ENCODE results near the gene SLC25A44.
"Not testable (repeated sequence)": the region's sequence is repeated elsewhere in the genome, so short reads cannot be mapped to it uniquely, and the experiment has no call there.

The SLC25A44 gene

DNA sequence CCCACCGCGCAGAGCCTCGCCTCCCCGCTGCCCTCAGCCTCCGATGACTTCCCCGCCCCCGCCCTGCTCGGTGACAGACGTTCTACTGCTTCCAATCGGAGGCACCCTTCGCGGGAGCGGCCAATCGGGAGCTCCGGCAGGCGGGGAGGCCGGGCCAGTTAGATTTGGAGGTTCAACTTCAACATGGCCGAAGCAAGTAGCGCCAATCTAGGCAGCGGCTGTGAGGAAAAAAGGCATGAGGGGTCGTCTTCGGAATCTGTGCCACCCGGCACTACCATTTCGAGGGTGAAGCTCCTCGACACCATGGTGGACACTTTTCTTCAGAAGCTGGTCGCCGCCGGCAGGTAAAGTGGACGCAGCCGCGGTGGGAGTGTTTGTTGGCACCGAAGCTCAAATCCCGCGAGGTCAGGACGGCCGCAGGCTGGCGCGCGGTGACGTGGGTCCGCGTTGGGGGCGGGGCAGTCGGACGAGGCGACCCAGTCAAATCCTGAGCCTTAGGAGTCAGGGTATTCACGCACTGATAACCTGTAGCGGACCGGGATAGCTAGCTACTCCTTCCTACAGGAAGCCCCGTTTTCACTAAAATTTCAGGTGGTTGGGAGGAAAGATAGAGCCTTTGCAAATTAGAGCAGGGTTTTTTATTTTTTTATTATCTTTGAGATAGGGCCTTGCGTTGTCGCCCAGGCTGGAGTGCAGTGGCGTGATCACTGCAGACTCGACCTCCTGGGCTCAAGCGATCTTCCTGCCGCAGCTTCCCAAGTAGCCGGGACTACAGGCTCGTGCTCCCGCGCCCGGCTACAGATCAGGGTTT lies 19.1 kb downstream of the SLC25A44 start, which contains the start of gene PMF1:
Gene PMF1, plus strand, starts transcription at position 175 of the 811 bp plus-strand sequence. Its CDS starts 9 bp downstream, at position 184.
- DNase-seq = peak; percentile 93 to 96
- H3K4me3 Mint-ChIP-seq = peak within 1 kb of the TSS; percentile 93 to 97
- peaks cover 57% of the 10 kb centered on the region for H3K4me1 Mint-ChIP-seq
- no peaks in the 10 kb centered on the region for H3K9me3 Mint-ChIP-seq
- ATAC-seq = peak; percentile 93
- H3K27me3 Mint-ChIP-seq = no peaks in the 10 kb centered on the region
- peak within 1 kb of the TSS; percentile 98 to 99 for H3K27ac Mint-ChIP-seq

DNA sequence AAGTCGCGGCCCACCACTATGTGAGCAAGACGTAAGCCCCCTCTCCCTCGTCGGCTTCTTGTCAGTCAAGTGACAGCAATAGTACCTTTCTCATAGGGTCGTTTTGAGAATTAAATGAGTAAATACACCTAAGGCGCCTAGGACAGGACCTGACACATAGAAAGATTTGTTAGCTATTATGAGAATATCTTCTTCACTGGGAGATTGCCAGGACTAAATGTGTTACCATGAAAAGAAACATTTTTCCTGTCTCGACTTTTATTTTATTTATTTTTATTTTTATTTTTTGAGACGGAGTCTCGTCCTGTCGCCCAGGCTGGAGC lies 19.7 kb downstream of the SLC25A44 start:
- peaks cover 60% of the 10 kb centered on the region for H3K4me1 Mint-ChIP-seq
- DNase-seq (no peak), ATAC-seq (peak; percentile 2)
- H3K4me3 Mint-ChIP-seq = peak overlapping the region; percentile 93 to 97
- no peaks in the 10 kb centered on the region for H3K9me3 Mint-ChIP-seq
- peak overlapping the region; percentile 94 to 99 for H3K27ac Mint-ChIP-seq
- H3K27me3 Mint-ChIP-seq = no peaks in the 10 kb centered on the region

DNA sequence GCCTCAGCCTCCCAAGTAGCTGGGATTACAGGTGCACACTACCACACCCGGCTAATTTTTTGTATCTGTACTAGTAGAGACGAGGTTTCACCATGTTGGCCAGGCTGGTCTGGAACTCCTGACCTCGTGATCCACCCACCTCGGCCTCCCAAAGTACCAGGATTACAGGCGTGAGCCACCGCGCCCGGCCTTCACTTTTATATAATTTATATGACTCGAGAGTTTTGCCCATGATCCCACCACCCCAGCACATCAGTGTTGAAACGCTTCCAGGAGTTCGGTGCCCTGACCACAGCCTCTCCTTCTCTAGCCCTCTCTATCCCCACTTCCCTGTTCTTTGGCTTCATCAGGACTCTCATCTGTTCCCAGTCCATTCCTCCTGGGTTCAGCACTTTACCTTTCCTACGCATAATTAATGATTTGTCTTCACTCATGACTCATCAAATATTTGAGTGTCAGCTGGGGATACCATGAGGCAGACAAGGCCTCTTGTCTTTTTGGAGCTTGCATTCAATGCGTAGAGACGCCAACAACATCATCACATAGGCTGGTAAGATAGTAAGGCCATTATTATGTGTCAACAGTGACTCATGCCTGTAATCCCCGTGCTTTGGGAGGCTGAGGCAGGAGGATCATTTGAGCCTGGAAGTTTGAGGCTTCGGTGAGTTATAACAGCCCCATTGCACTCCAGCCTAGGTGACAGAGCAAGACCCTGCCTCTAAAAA lies 20.3 kb downstream of the SLC25A44 start:
- DNase-seq = no peak
- H3K27me3 Mint-ChIP-seq = no peaks in the 10 kb centered on the region
- H3K9me3 Mint-ChIP-seq = no peaks in the 10 kb centered on the region
- peak overlapping the region; percentile 93 to 97 for H3K4me3 Mint-ChIP-seq
- ATAC-seq = no peak
- peaks cover 57% of the 10 kb centered on the region for H3K4me1 Mint-ChIP-seq
- H3K27ac Mint-ChIP-seq = peak overlapping the region; percentile 94 to 98

GRCh38 chr1:156216361-156217086 lies 22.6 kb downstream of the SLC25A44 start:
- H3K27me3 Mint-ChIP-seq, ATAC-seq, DNase-seq, H3K9me3 Mint-ChIP-seq, H3K27ac Mint-ChIP-seq: not testable (repeated sequence)
- H3K4me1 Mint-ChIP-seq = peaks cover 73% of the 10 kb centered on the region
- peak overlapping the region; percentile 7 to 14 for H3K4me3 Mint-ChIP-seq

- DNase-seq (peak; percentile 48 to 71), ATAC-seq (peak; percentile 59)
- H3K27ac Mint-ChIP-seq = peak overlapping the region; percentile 96 to 97
- no peaks in the 10 kb centered on the region for H3K27me3 Mint-ChIP-seq
- H3K4me3 Mint-ChIP-seq = peak overlapping the region; percentile 77 to 83
- H3K9me3 Mint-ChIP-seq = no peaks in the 10 kb centered on the region
- peaks cover 75% of the 10 kb centered on the region for H3K4me1 Mint-ChIP-seq
Observed at GRCh38 chr1:156217871-156218270, 24.0 kb downstream of the SLC25A44 start.

GRCh38 chr1:156220226-156220625 lies 26.3 kb downstream of the SLC25A44 start:
- Mint-ChIP-seq H3K4me1 (peaks cover 79% of the 10 kb centered on the region), H3K4me3 (peak overlapping the region; percentile 16 to 47), H3K27me3 (no peaks in the 10 kb centered on the region), H3K27ac (peak overlapping the region; percentile 70 to 81), H3K9me3 (no peaks in the 10 kb centered on the region)
- ATAC-seq (no peak), DNase-seq (no peak)

DNA sequence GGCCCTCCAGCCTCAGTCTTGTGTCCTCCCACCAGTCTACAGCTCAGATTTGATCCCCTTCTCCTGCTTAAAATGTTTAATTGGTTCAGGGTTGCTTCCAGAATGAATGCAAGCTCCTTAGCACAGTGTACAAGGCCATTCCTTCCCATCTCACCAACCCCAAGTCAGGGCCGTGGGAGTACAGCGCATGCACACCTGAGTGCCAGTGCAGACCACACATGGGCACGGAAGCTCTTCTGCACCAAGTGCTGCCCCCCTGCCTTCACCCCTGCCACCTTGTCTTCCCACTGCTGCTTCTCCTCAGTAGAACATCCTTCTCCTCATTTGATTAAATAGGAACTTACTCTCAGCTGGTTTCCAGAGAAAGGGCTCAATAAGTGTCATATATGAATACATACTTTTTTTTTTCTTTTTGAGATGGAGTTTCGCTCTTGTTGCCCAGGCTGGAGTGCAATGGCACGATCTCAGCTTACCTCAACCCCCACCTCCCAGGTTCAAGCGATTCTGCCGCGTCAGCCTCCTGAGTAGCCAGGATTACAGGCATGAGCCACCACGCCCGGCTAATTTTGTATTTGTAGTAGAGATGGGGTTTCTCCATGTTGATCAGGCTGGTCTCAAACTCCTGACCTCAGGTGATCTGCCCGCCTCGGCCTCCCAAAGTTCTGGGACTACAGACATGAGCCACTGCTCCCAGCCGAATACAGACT lies 28.2 kb downstream of the SLC25A44 start:
- no peak for ATAC-seq

DNA sequence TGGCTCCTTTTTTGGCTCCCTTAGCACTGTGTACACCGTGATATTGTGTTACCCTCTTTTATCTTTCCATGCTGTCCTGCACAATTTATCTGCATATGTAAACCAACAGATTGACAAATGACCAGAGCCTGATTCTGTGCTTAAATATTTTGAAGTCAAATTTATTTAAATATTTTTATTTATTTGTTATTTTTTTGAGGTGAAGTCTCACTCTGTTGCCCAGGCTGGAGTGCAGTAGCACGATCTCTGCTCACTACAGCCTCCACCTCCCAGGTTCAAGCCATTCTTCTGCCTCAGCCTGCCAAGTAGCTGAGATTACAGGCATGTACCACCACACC lies 31.7 kb downstream of the SLC25A44 start:
- no peak for ATAC-seq
- Mint-ChIP-seq H3K9me3 (no peaks in the 10 kb centered on the region), H3K27me3 (no peaks in the 10 kb centered on the region), H3K4me1 (peaks cover 79% of the 10 kb centered on the region), H3K27ac (peak overlapping the region; percentile 4 to 62), H3K4me3 (peak overlapping the region; percentile 16 to 62)
- DNase-seq = no peak

More for the DNA sequence above, 28.2 kb downstream of the SLC25A44 start:
- peaks cover 86% of the 10 kb centered on the region for H3K4me1 Mint-ChIP-seq
- peak overlapping the region; percentile 95 to 98 for H3K27ac Mint-ChIP-seq
- H3K27me3 Mint-ChIP-seq = no peaks in the 10 kb centered on the region
- H3K4me3 Mint-ChIP-seq = peak overlapping the region; percentile 77 to 88
- no peaks in the 10 kb centered on the region for H3K9me3 Mint-ChIP-seq
- no peak for DNase-seq

GRCh38 chr1:156226116-156226538 lies 32.2 kb downstream of the SLC25A44 start:
- Mint-ChIP-seq H3K27me3 (no peaks in the 10 kb centered on the region), H3K4me3 (peak overlapping the region; percentile 61 to 66), H3K9me3 (no peaks in the 10 kb centered on the region), H3K4me1 (peaks cover 75% of the 10 kb centered on the region), H3K27ac (peak overlapping the region; percentile 68 to 91)
- DNase-seq (peak; percentile 41 to 56), ATAC-seq (peak; percentile 27)

GRCh38 chr1:156226782-156227181 lies 32.9 kb downstream of the SLC25A44 start:
- H3K4me3 Mint-ChIP-seq = peak overlapping the region in 1 of 2 donors; percentile 66
- ATAC-seq (no peak), DNase-seq (no peak)
- no peaks in the 10 kb centered on the region for H3K9me3 Mint-ChIP-seq
- peaks cover 69% of the 10 kb centered on the region for H3K4me1 Mint-ChIP-seq
- peak overlapping the region; percentile 54 to 68 for H3K27ac Mint-ChIP-seq
- H3K27me3 Mint-ChIP-seq = no peaks in the 10 kb centered on the region

- no peak for DNase-seq
- no peaks in the 10 kb centered on the region for H3K9me3 Mint-ChIP-seq
- H3K27ac Mint-ChIP-seq = peak overlapping the region in 1 of 2 donors; percentile 79
- H3K4me1 Mint-ChIP-seq = peaks cover 51% of the 10 kb centered on the region
- ATAC-seq = peak; percentile 41
- no peaks in the 10 kb centered on the region for H3K27me3 Mint-ChIP-seq
- peak overlapping the region in 1 of 2 donors; percentile 40 for H3K4me3 Mint-ChIP-seq
Observed at GRCh38 chr1:156228501-156228900, 34.6 kb downstream of the SLC25A44 start.

DNA sequence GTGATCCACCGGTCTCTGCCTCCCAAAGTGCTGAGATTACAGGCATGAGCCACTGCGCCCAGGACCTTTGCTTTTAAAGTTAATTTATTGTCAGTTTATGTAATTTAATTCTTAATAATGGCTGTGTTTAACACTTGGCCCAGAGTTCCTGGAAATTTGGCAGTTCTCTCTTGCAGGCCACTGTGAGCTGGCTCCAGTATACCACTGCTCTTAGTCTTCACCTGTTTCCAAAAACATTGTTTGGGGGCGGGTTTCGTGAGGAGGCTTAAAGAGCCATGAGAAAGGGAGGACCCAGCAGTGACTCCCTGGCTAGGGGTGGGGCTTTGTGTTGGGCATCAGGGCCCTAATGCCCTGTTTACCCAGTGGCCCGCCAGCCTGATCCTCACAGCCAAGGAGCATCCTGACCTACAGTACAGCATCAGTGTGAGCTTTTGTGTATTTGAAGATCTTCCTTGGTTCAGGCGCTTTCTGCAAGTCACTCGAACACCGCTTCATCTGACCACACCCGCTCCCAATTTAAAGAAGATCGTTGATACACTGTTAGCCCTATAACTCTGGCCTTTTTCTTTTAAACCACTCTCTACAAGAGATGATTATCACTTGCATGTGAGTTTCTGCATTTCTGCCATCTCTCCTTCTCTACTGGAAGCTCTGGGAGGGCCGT lies 36.0 kb downstream of the SLC25A44 start:
- ATAC-seq = no peak
- Mint-ChIP-seq H3K4me1 (peaks cover 42% of the 10 kb centered on the region), H3K27ac (peak overlapping the region in 1 of 2 donors; percentile 59), H3K4me3 (no peak overlapping the region), H3K27me3 (no peaks in the 10 kb centered on the region), H3K9me3 (no peaks in the 10 kb centered on the region)
- no peak for DNase-seq

DNA sequence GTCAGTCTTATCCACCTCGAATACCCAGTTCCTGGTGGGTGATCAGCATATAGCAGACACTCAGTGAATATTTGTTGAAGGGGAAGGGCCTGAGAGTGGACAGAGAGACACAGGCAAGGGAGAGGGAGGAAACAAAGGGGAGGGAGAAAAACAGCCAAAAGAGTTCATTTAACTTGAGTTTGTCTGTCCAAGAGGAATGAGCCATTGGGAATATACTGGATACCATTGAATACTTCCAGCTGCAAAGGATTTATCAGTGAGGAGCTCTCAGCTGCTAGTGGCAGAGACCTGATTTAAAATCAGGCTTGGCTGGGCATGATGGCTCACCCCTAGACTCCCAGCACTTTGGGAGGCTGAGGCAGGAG lies 36.6 kb downstream of the SLC25A44 start:
- DNase-seq (no peak), ATAC-seq (no peak)
- Mint-ChIP-seq H3K27ac (no peak overlapping the region), H3K27me3 (no peaks in the 10 kb centered on the region), H3K4me1 (peaks cover 37% of the 10 kb centered on the region), H3K4me3 (no peak overlapping the region), H3K9me3 (no peaks in the 10 kb centered on the region)

DNA sequence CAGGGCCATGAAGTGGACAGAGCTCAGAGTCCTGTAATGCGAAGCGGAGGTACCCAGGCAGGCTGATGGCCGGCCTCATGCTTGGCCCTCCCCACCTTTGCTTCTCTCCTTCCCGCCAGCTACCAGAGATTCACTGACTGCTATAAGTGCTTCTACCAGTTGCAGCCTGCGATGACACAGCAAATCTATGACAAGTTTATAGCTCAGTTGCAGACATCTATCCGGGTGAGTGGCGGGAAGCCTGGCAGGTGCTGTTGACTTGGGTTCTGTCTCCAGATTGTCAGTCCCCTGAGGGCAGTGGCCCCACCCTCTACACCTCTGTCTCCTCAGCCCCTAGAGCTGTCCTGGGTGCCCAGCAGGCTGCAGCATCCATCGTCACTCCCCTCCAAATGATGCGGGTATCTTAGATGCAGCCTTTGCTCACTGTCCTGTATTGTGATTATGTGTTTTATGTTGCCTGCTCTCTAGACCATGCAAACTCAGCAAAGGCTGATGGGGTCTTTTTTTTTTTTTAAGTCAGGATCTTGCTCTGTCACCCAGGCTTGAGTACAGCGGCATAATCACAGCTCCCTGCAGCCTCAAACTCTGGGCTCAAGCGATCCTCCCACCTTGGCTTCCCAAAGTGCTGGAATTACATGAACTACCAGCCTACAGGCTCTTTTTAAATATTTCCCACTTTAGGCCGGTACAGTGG lies 38.4 kb downstream of the SLC25A44 start:
- Mint-ChIP-seq H3K27me3 (no peaks in the 10 kb centered on the region), H3K4me3 (no peak overlapping the region), H3K9me3 (no peaks in the 10 kb centered on the region), H3K4me1 (peaks cover 25% of the 10 kb centered on the region), H3K27ac (no peak overlapping the region)
- DNase-seq (no peak), ATAC-seq (no peak)
